Measurements from ENCODE around the gene C1QA.

GRCh38 chr1:22594396-22594795, 42.0 kb upstream of the C1QA start:
- TF ChIP-seq POLR2A (IDR thresholded peaks at IDR 0.05) (no peak), CTCF (IDR thresholded peaks at IDR 0.05) (no peak)

Data from Peyer's patch (tissue), 4 donors.